HG03571 (cell line): ENCODE results near the gene SLC44A4.
"Not testable (repeated sequence)": the region's sequence is repeated elsewhere in the genome, so short reads cannot be mapped to it uniquely, and the experiment has no call there.

Experiments
- ATAC-seq: cut with Tn5 transposase; IDR thresholded peaks from one replicate; pipeline ENCODE4 v1.9.1; 2021; ENCODE audit not compliant: unreplicated experiment

The SLC44A4 gene

DNA sequence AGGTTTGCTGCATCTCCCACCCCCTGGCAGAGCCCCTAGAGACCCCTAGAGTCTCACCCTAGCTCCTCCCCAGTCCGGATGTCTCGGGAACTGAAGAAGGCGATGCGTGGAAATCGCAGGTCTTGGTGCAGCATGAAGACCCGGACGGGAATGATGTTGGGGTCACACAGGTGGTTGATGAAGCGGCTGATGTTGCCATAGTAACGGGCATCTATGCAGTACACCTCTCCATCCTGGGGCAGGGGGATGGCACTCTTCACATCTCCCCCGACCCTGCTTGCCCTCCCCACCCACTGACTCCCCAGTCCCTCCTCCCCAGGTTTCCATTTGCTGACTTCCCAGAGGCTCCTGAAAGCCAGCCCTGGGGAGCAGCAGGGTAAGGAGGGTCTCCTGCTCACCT is 1.8 kb upstream of the SLC44A4 start:
- no peak for ATAC-seq

DNA sequence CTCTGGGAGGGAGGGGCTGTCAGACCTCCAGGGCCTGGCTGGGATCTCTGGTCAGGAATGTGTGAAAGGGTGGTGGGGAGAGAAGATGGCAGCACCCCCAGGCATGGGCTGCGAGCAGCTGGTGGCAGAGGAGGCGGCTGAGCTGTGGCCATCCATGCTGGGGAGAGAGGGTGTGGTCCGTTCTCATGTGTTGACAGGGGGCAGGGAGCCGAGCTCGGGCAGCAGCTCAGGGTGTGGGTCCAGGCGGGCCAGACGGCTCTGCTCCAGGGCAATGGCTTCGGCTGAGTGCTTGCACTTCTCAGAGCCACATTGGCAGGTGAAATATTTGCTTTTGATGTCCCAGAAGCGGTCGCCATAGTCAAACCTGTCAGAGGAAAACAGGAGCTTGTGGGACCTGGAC is 1.1 kb upstream of the SLC44A4 start:
- ATAC-seq: no peak

DNA sequence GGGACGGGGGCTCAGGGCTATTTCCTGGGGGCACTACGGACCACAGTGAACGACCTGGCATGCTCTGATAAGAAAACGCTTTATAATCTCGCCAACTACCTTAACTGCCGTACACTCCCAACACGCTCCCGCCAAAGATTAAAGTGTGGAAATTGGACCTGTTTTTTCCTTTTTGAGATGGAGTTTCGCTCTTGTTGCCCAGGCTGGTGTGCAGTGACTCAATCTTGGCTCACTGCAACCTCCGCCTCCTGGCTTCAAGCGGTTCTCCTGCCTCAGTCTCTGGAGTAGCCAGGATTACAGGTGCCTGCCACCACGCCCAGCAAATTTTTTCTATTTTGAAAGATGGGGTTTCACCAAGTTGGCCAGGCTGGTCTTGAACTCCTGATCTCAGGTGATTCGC is 346 bp upstream of the SLC44A4 start:
- ATAC-seq: no peak

GRCh38 chr6:31878222-31878621 is 575 bp downstream of the SLC44A4 start:
- ATAC-seq: no peak

DNA sequence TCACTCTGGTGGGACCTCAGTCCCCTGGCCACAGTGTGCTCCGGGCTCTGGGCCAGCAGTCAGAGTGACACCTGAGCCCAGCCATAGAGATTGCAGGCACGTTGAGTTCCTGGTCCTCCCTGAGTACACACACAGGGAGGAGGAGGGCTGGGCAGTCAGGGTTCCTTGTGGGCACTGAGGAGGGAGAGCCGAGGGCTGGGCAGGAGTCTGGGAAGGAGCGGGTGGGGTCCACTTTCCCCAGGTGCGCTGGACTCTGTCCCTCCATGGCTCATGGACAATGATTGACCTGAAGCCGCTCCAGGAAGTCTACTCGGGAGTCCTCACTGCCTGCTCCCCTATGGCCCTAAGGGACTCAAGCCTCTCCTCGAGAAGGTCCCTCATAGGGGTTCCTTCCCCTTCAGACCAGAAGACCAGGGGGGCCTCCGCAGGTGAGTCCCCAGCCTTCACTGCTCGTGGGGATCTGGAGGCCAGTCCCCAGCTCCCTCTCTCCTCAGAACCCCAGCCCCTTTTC is 1.1 kb downstream of the SLC44A4 start:
- no peak for ATAC-seq

DNA sequence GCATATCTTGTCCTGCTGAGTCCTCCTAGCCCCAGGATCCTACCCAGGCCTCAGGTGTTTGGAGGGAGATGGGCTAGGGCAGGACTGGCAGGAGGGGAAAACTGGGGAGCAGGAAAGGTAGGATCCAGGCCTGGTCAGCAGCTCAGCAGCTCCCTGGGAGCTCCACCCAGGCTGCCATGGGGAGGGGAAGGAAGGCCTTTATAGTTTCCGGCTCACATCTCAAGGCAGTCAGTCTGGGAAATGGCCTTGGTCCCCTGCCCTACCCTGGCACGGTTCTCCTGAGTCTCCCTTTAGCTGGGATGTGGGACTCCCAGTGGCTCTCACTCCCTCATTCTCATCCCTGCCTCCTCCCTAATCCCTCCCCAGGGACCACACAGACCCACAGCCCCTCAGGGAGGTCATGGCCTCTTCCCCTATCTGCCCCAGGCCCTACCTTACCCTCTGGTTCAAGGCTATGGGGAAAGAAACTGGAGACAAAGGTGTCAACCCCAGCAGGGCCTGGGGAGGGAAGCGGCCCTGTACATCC is 1.6 kb downstream of the SLC44A4 start:
- no peak for ATAC-seq

- ATAC-seq: no peak
Observed at GRCh38 chr6:31876357-31876756, 2.4 kb downstream of the SLC44A4 start.

DNA sequence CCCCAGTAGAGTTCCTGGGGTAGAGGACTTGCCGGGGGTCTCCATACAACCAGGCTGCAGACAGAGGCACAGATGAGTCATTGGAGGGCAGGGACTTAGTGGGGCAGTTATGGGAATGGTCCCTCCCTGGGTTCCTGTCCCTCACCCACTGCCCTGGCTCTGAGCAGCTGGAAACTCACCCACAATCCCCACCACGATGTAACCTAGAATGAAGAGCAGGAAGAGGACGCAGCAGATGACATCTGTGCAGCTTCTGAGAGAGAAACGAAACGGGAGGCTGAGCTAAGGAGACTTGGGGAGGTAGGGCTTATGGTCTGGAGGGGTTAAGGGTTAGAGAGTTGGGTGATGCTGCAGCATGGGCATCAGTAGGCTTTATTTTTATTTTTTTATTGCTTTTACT is 2.9 kb downstream of the SLC44A4 start:
- ATAC-seq: no peak

GRCh38 chr6:31874836-31875572 is 3.8 kb downstream of the SLC44A4 start:
- no peak for ATAC-seq

DNA sequence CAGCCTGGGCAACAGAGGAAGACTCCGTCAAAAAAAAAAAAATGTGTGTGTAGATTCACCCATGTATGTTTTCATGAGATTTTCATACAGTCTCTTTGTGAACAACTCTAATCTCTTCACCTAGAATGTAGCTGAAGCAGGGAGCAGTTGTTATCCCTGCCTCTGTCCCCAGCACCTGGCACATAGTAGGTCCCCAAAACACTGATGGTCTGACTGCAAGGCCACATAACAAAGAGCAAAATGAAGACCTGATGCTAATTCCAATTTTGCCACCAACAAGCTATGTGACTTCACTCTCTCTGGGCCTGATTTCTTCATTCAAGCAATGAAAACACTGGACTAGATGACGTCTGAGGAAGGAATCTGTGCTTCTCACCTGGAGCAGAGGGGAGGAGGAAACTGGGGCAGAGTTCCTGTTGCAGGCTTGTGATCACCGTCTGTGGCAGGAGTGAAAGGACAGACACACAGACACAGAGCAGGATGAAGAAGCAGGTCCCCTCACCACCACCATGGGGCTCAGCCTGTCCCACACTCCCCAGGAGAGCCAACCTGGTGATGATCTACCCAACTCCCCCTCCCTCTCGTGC is 4.6 kb downstream of the SLC44A4 start:
- no peak for ATAC-seq

- no peak for ATAC-seq
Observed at GRCh38 chr6:31871046-31871659, 7.6 kb downstream of the SLC44A4 start.

GRCh38 chr6:31870385-31870921 is 8.3 kb downstream of the SLC44A4 start:
- no peak for ATAC-seq

DNA sequence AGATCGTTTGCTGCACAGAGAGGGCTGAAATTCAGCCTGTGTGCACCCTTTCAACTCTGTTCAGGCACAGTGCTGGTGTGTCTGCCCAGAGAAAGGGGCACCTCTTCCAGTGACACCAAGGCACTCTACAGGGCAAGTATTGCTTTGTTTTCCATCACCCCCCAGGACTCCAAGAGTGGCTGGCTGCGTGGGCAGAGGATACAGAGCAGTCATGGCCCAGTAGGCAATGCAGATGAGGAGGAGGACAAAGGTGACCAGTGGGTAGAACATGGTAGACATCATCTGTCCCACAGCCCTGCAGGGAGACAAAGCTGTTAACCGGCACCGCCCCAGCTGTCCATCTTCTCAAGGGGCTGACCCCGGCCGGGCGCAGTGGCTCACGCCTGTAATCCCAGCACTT is 9.5 kb downstream of the SLC44A4 start:
- ATAC-seq: no peak

- ATAC-seq: not testable (repeated sequence)
Observed at GRCh38 chr6:31868658-31868971, 10.2 kb downstream of the SLC44A4 start.

- no peak for ATAC-seq
Observed at GRCh38 chr6:31865205-31866118, 13.3 kb downstream of the SLC44A4 start.

DNA sequence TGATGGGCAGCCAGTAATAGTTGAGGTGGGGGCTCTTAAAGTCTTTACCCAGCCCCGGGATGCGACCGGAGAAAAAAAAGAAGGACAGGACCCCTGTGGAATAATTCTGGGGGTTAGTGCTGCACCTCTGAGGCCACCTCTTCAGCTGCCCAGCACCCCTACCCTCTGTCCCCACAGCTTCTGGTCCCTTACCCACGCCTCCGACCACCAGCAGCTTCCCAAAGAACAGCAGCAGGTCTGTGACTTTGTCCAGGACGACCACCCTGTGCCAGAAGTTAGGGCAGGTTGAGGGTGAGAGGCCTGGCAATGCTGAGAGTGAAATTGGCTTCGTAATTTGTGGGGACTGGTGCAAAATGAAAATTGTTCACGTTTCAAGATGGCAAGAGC is 14.0 kb downstream of the SLC44A4 start:
- ATAC-seq: no peak

- ATAC-seq: not testable (repeated sequence)
Observed at GRCh38 chr6:31864123-31864562, 14.7 kb downstream of the SLC44A4 start.

GRCh38 chr6:31862344-31863235 is 16.2 kb downstream of the SLC44A4 start, which contains the start of gene NEU1:
NEU1 (minus strand) TSS chr6:31862821; CDS start chr6:31862776, 45 bp downstream.
- ATAC-seq: peak; percentile 82

DNA sequence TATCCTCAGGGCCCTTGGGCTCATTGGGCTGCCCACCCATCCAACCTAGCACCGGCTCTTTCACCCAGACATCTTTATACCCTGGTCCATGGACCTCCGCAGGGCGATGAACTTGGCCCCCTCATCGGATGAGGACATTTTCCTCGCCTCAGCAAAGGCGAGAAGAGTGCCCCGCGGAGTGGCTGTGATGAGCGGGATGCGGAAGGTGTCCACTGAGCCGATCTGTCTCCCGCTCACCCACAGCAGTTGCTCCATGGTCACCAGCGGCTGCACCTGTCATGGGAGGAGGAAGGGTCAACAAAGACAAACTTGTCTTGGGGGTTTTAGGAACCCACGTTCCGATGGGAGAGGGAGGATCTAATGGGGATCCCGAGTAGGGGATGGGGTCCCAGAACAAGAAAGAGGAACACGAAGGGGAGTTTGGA is 16.9 kb downstream of the SLC44A4 start:
- no peak for ATAC-seq

DNA sequence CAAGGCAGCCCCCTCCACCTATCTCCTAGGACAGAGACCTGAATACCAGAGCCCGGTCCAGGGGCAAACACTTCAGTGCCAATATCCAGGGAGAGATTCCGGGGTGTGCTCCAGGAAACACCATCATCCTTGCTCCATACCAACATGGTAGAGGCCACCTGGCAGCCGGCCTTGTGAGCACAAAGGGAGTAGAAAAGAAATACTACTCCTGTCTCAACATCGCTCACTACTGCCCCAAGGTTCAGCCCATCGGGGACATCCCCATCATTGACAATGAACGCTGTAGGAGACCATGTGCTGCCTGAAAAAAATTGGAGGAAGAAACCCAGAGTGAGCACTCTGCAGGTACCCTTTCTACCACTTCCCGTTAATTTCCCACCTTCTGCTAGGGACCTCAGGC is 17.6 kb downstream of the SLC44A4 start:
- no peak for ATAC-seq
